GM12878 (cell line): Measurements from ENCODE around the gene MRPL55. TPM values are rescaled to one million over a fixed set of nuclear protein-coding genes. Genes with fewer than 3 reads are reported as not detected.
A peak's percentile ranks its signal among the peaks of the same experiment; 100 is the strongest.

Experiments used
- ATAC-seq: fragments of 200-7000 bp; cut with Tn5 transposase; 3 replicates; pipeline ENCODE4 v1.9.1; 2020; ENCODE audit warnings: mild to moderate bottlenecking, moderate library complexity
- BruUV-seq: library from RNA; stranded (reverse); fragments of 400-500 nt; replicated peaks from 2 replicates; lab custom pipeline; 2021; lab: Mats Ljungman, UMichigan
- CTCF ChIA-PET: fragments of 300-600 bp; sonication (Branson Sonifier 250); formaldehyde crosslinking; extraction: SDS; loops from one replicate; lab custom pipeline; 2021; ENCODE audit warnings: inconsistent platforms; lab: Yijun Ruan, JAX
- POLR2A ChIA-PET: fragments of 350-600 bp; formaldehyde crosslinking; extraction: SDS; loops from one replicate; lab custom pipeline; 2021; ENCODE audit warnings: inconsistent platforms; lab: Charles Lee
- RAD21 ChIA-PET: fragments of 300-600 bp; sonication (Branson Sonifier 250); formaldehyde crosslinking; loops from one replicate; lab custom pipeline; 2023; ENCODE audit warnings: antibody characterized with exemption; ENCODE audit not compliant: unreplicated experiment; lab: Charles Lee
- SMC1A ChIA-PET: fragments of 300-600 bp; sonication (Branson Sonifier 250); formaldehyde crosslinking; loops from one replicate; lab custom pipeline; 2023; ENCODE audit not compliant: unreplicated experiment, uncharacterized antibody; lab: Charles Lee
- DNase-seq: peaks from one replicate; pipeline ENCODE4 v3.0.0-alpha.2; 2011; ENCODE audit warnings: low read depth, low spot score
- FAIRE-seq: peaks from 3 replicates; lab custom pipeline; 2011; peaks lifted over from hg19 to GRCh38; lab: Jason Lieb, UNC
- H2AFZ ChIP-seq: 2 replicates; pipeline ENCODE4 v1.6.0; 2011; ENCODE audit warnings: low read depth, low read length, control low read depth; ENCODE audit not compliant: control insufficient read depth
- H3K27ac ChIP-seq: 2 replicates; pipeline ENCODE4 v1.5.1; 2011; ENCODE audit warnings: control low read depth; ENCODE audit not compliant: control insufficient read depth, insufficient read depth
- H3K27me3 ChIP-seq, 2 experiments: replicated peaks in 1 of 2; 2 replicates each; pipeline versions ENCODE4 v1.6.0 to v1.6.1; 2011; ENCODE audit warnings: low read length in 1 of 2; ENCODE audit not compliant: control insufficient read depth in 2 of 2, insufficient read depth in 2 of 2
- H3K36me3 ChIP-seq, 2 experiments: 2 replicates each; pipeline ENCODE4 v1.5.1; 2011; ENCODE audit warnings: low read length in 1 of 2; ENCODE audit not compliant: control insufficient read depth in 2 of 2, insufficient read depth in 2 of 2
- H3K4me1 ChIP-seq: 2 replicates; pipeline ENCODE4 v1.6.1; 2011; ENCODE audit warnings: mild to moderate bottlenecking, low read length, moderate library complexity, mixed read lengths; ENCODE audit not compliant: control insufficient read depth, insufficient read depth
- H3K4me2 ChIP-seq: 2 replicates; pipeline ENCODE4 v1.6.0; 2011; ENCODE audit warnings: control low read depth; ENCODE audit not compliant: control insufficient read depth, insufficient read depth
- H3K4me3 ChIP-seq: fragments of 200-600 bp; sonication (generic); 2 replicates; pipeline ENCODE4 v1.5.1; 2016
- H3K79me2 ChIP-seq: 2 replicates; pipeline ENCODE4 v1.6.0; 2011; ENCODE audit warnings: low read length; ENCODE audit not compliant: control insufficient read depth, insufficient read depth
- H3K9ac ChIP-seq: 2 replicates; pipeline ENCODE4 v1.8.0; 2011; ENCODE audit warnings: low read length, control low read depth, mixed read lengths; ENCODE audit not compliant: control insufficient read depth, insufficient read depth
- H3K9me3 ChIP-seq: replicated peaks from 3 replicates; pipeline ENCODE4 v1.5.1; 2011; ENCODE audit warnings: mild to moderate bottlenecking, low read length; ENCODE audit not compliant: control insufficient read depth, insufficient read depth
- H4K20me1 ChIP-seq: 2 replicates; pipeline ENCODE4 v1.6.0; 2011; ENCODE audit not compliant: control insufficient read depth, insufficient read depth
- CHD1 ChIP-seq: IDR thresholded peaks from 2 replicates; pipeline ENCODE4 v1.6.1; 2012; ENCODE audit warnings: low read depth, low read length, improper control_type of control experiment
- GABPA ChIP-seq: IDR thresholded peaks from 2 replicates; pipeline ENCODE4 v1.6.1; 2014; ENCODE audit warnings: antibody characterized with exemption, low read depth, mild to moderate bottlenecking, inconsistent platforms
- HDAC2 ChIP-seq: fragments of 200-600 bp; sonication (generic); IDR thresholded peaks from 2 replicates; pipeline ENCODE4 v1.6.1; 2017
- POLR2A ChIP-seq: IDR thresholded peaks from 2 replicates; pipeline ENCODE4 v1.6.1; 2011; ENCODE audit warnings: low read depth, mild to moderate bottlenecking, low read length
- POLR2AphosphoS5 ChIP-seq: IDR thresholded peaks from 2 replicates; pipeline ENCODE4 v1.6.1; 2011; ENCODE audit warnings: mild to moderate bottlenecking, low read length, inconsistent platforms
- RUNX3 ChIP-seq: IDR thresholded peaks from 2 replicates; pipeline ENCODE4 v1.6.1; 2012; ENCODE audit warnings: low read length, inconsistent platforms
- SIN3A ChIP-seq: IDR thresholded peaks from 2 replicates; pipeline ENCODE4 v1.6.1; 2012; ENCODE audit warnings: low read depth, low read length, improper control_type of control experiment
- SMARCA5 ChIP-seq: fragments of 450-650 bp; IDR thresholded peaks from 2 replicates; pipeline ENCODE4 v1.6.1; 2017; ENCODE audit warnings: mild to moderate bottlenecking
- ZBED1 ChIP-seq: IDR thresholded peaks from 2 replicates; pipeline ENCODE4 v1.6.1; 2016; ENCODE audit warnings: borderline replicate concordance
- WGBS: methylation state at CpG from one replicate; pipeline ENCODE4 v1.1.6; 2016; ENCODE audit warnings: low lambda C conversion rate; ENCODE audit not compliant: insufficient replicate concordance, insufficient coverage; ENCODE audit errors: missing lambda C conversion rate; 5-methylcytosine and 5-hydroxymethylcytosine counted together
- in situ Hi-C: fragments of 300-500 bp; cut with MboI; formaldehyde crosslinking; loops from 9 replicates; pipeline ENCODE4 v1.14.3; 2018; ENCODE audit warnings: mixed read lengths
- intact Hi-C: fragments of 100-400 bp; cut with micrococcal nuclease; formaldehyde crosslinking; loops from one replicate; pipeline ENCODE4 v1.14.2; 2022; ENCODE audit not compliant: unreplicated experiment
- polyA plus RNA-seq, 11 experiments: library from polyadenylated mRNA; depleted of rRNA in 4 of 11; unstranded in 6 of 11; stranded (reverse) in 5 of 11; fragments of >200 nt; fragmentation: Nextera tagmentation in 4 of 11; fragmentation: Illumina TruSeq in 1 of 11; extraction: Ambion mirVana in 4 of 11; extraction: Trizol in 1 of 11; gene quantifications; 1 replicate in 1 of 11; 2 replicates in 10 of 11; pipeline versions ENCODE4 v1.2.1 to v1.2.3, GENCODE V29; 2011 to 2016; ENCODE audit warnings: inconsistent platforms in 2 of 11, missing spikeins in 2 of 11, low read depth in 1 of 11
- total RNA-seq, 4 experiments: library from RNA; depleted of rRNA in 3 of 4; stranded (reverse); fragments of >200 nt in 3 of 4; fragmentation: Illumina TruSeq in 1 of 4; extraction: Trizol in 1 of 4; gene quantifications; 2 replicates each; pipeline versions ENCODE4 v1.2.1 to v1.2.3, GENCODE V29; 2013 to 2021
- TF ChIP-seq, protein P1 (sequence below): fragments of 450-650 bp; IDR thresholded peaks from 2 replicates; pipeline ENCODE4 v1.6.1; 2018; ENCODE audit warnings: mild to moderate bottlenecking, low read depth, moderate library complexity; ENCODE audit not compliant: partially characterized antibody

Gene MRPL55
- total and polyA plus RNA-seq, 10 of the 15 experiments (the other 5 are each of a cell fraction or from before 2014, with no cell fraction given) = 15.1 to 143 (median 55.8) TPM

DNA sequence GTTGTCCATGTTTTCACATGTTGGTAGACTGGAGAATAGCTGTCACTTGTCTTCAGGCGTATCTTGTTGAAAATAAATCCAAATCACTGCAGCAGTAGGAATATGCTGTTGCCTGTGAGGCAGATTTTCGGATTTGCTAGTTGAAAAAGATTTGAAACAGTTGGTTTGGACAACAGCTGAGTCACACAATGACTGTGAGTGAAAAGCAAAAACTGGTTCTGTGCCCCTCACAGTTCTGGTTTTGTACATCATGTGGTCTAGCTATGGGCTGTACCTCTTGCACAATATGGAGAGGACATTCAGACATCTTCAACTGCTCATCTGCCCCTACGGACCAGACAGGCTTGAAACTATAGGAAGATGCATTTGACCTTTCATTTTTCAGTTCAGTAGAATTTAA lies 24.8 kb downstream of the MRPL55 start (continued):
- TF ChIP-seq, protein P1, sequence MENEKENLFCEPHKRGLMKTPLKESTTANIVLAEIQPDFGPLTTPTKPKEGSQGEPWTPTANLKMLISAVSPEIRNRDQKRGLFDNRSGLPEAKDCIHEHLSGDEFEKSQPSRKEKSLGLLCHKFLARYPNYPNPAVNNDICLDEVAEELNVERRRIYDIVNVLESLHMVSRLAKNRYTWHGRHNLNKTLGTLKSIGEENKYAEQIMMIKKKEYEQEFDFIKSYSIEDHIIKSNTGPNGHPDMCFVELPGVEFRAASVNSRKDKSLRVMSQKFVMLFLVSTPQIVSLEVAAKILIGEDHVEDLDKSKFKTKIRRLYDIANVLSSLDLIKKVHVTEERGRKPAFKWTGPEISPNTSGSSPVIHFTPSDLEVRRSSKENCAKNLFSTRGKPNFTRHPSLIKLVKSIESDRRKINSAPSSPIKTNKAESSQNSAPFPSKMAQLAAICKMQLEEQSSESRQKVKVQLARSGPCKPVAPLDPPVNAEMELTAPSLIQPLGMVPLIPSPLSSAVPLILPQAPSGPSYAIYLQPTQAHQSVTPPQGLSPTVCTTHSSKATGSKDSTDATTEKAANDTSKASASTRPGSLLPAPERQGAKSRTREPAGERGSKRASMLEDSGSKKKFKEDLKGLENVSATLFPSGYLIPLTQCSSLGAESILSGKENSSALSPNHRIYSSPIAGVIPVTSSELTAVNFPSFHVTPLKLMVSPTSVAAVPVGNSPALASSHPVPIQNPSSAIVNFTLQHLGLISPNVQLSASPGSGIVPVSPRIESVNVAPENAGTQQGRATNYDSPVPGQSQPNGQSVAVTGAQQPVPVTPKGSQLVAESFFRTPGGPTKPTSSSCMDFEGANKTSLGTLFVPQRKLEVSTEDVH = no peak
- TF ChIP-seq ZBED1 (no peak), CHD1 (0 out of 2 replicates have a peak, but pooled peaks have one; percentile 46), POLR2AphosphoS5 (peak; percentile 25)
- TF ChIP-seq, all 136 proteins: peak for 5

DNA sequence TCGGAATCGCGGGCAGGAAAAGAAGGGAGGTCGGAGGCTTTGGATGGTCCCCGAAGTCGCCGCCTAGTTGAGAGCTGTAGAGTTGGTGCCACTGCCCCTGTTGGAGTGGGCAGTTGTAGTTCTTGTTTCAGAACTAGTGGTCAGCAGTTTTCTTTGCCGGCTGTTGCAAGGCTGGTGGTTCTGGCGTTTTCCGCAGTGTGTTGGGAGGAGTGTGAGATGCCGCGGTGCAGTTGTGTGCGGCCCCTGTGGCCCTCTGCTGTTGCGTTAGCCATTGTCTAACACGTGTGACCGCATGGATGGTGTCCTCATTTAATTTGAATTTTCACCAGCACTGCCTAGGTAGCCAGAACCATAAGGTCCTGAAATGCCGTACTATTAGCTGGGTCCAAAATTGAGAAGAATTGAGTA lies 25.2 kb downstream of the MRPL55 start:
- CTCF ChIA-PET = interaction anchor here (0.9 to 2.7 kb wide), 5 partner anchors 18 to 84 kb away, joined by 3 to 14 read pairs (median 5); partner anchors contain the start of gene IBA57
- POLR2A ChIA-PET = interaction anchor here (1.6 to 1.7 kb wide), 2 partner anchors 15 to 23 kb away, joined by 4 to 5 read pairs; no protein-coding TSS in a partner anchor

More for the DNA sequence above, 25.2 kb downstream of the MRPL55 start:
- 0 out of 2 replicates have a peak, but pooled peaks have one; percentile 20 for TF ChIP-seq SMARCA5
- no peak for TF ChIP-seq HDAC2
- TF ChIP-seq SIN3A = 0 out of 2 replicates have a peak, but pooled peaks have one; percentile 2
- 0 out of 2 replicates have a peak, but pooled peaks have one; percentile 3 for TF ChIP-seq RUNX3
- TF ChIP-seq POLR2A = 0 out of 2 replicates have a peak, but pooled peaks have one; percentile 7
- TF ChIP-seq GABPA = no peak
- H3K4me2 ChIP-seq = peak overlapping the region; percentile 94
- H3K4me1 ChIP-seq = peaks cover 47% of the 10 kb centered on the region
- SMC1A ChIA-PET = interaction anchor here (1.0 to 1.2 kb wide), 2 partner anchors 9 to 84 kb away, joined by 3 to 4 read pairs; no protein-coding TSS in a partner anchor
- H4K20me1 ChIP-seq = peaks cover 45% of the 10 kb centered on the region
- H2AFZ ChIP-seq = no peak overlapping the region
- intact Hi-C loops = loop anchor here (2.0 kb wide), 3 partner anchors 19 to 81 kb away; partner anchors contain the start of genes C1orf35, GUK1 and IBA57
- H3K9me3 ChIP-seq = no peaks in the 10 kb centered on the region
- BruUV-seq = no TSS peak
- WGBS = 1% methylated on average over 17 of the region's 17 CpGs
- peaks cover 0 to 4% of the 10 kb centered on the region in 2 experiments; a peak in 2 of 4 replicates for H3K36me3 ChIP-seq
- peaks cover 94% of the 10 kb centered on the region for H3K79me2 ChIP-seq
- FAIRE-seq (peak; percentile 31), ATAC-seq (peak; percentile 4), DNase-seq (no peak)
- in situ Hi-C loops = no loop called here
- peak overlapping the region; percentile 94 for H3K4me3 ChIP-seq
- H3K27me3 ChIP-seq = no peaks in the 10 kb centered on the region
- RAD21 ChIA-PET = interaction anchor here (1.1 kb wide), 1 partner anchor 16 kb away, joined by 3 read pairs; no protein-coding TSS in a partner anchor
- H3K27ac ChIP-seq = peak overlapping the region; percentile 96
- peak overlapping the region; percentile 99 for H3K9ac ChIP-seq
